ENCODE data around the gene CPSF4L.

Gene CPSF4L

DNA sequence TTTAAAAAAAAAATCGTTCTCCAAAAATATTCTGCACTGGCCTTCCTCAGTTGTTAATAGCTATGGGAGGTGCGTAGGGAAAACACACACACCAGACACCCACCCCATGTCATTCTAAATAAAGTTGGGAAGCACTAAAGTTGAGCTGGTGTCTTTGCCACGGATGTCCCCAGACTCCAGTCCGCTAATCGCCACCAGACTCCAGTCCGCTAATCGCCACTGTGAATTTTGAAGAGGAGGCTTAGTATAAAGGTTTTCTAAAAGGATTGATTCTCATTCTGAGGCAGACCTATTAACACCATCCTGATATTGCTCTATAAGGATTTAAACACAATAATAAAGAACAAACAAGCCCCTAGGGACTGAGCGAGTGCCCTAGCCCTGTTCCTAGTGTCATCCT is 22.7 kb upstream of the CPSF4L start:
- Mint-ChIP-seq H3K9me3 (no peaks in the 10 kb centered on the region), H3K4me3 (no peak overlapping the region), H3K27ac (no peak overlapping the region), H3K36me3 (ENCODE audit: low read depth) (no peaks in the 10 kb centered on the region), H3K4me1 (ENCODE audit: low read depth) (no peaks in the 10 kb centered on the region), H3K27me3 (ENCODE audit: low read depth) (no peaks in the 10 kb centered on the region)
- no peak for DNase-seq (ENCODE audit: low spot score)

DNA sequence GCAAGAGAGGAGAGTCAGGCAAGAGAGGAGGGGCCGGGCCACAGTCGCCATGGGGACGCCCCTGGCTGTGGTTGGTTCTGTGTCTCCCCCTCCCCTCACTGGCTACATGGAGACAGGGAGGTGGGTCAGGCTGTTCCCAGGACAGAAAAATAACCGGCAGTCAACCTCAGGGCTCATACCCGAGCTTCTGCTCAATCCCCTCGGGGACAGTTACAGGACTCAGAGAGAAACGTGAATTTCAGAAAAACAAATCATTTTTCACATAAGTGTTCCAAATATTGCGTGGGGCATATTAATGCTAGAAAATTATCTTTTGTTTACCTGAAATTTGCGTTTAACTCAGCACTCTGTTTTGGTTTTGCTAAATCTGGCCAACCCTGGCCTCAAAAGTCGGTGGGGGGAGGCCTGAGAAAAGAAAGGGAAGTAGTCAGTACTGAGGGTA is 22.2 kb upstream of the CPSF4L start:
- DNase-seq (ENCODE audit: low spot score) = no peak
- H3K27me3 Mint-ChIP-seq (ENCODE audit: low read depth) = no peaks in the 10 kb centered on the region
- H3K4me3 Mint-ChIP-seq = no peak overlapping the region
- H3K9me3 Mint-ChIP-seq = no peaks in the 10 kb centered on the region
- no peak overlapping the region for H3K27ac Mint-ChIP-seq
- no peaks in the 10 kb centered on the region for H3K4me1 Mint-ChIP-seq (ENCODE audit: low read depth)
- H3K36me3 Mint-ChIP-seq (ENCODE audit: low read depth) = no peaks in the 10 kb centered on the region

- Mint-ChIP-seq H3K36me3 (ENCODE audit: low read depth) (no peaks in the 10 kb centered on the region), H3K27ac (no peak overlapping the region), H3K9me3 (no peaks in the 10 kb centered on the region), H3K27me3 (ENCODE audit: low read depth) (peaks cover 2% of the 10 kb centered on the region), H3K4me1 (ENCODE audit: low read depth) (no peaks in the 10 kb centered on the region), H3K4me3 (no peak overlapping the region)
- DNase-seq (ENCODE audit: low spot score) = no peak
Observed at GRCh38 chr17:73283250-73283649, 21.6 kb upstream of the CPSF4L start.

DNA sequence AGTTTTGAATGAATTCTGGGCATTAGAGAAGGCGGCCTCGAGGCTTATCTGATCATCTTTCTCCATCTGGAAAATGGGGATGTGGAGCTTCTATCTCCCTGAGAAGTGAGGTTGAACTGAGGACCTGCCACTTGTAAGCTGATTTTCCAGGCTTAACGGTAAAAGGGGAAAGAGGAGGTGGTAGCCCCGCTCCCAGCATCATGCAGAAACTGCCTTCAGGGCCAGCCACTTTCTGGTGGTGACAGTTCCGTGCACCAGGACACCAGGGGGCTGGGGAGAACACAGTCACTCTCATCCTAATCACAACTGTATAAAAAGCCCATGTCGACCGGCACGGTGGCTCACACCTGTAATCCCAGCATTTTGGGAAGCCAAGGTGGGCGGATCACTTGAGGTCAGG is 20.9 kb upstream of the CPSF4L start:
- Mint-ChIP-seq H3K27me3 (ENCODE audit: low read depth) (peaks cover 2% of the 10 kb centered on the region), H3K4me3 (no peak overlapping the region), H3K36me3 (ENCODE audit: low read depth) (no peaks in the 10 kb centered on the region), H3K27ac (no peak overlapping the region), H3K9me3 (no peaks in the 10 kb centered on the region), H3K4me1 (ENCODE audit: low read depth) (no peaks in the 10 kb centered on the region)
- no peak for DNase-seq (ENCODE audit: low spot score)

DNA sequence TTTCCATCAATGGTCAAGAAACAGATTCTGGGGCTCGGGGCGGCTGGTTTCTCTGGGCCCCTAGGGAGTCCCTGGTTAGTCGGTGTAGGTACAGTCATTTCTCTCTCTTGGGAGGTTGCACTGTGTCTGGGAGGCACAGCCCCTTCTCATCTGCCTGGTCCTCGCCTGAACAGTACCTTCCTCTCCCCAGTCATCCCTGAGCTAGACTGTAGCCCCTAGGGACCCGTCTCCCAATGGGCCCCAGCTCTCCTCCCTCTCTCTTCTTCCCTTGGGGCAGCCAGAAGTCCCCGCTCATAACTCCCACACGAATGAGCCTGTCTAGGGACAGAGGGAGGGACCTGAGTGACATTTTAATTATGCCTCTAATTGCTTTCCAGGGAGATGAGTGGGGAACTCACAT is 20.2 kb upstream of the CPSF4L start:
- Mint-ChIP-seq H3K4me1 (ENCODE audit: low read depth) (no peaks in the 10 kb centered on the region), H3K9me3 (no peaks in the 10 kb centered on the region), H3K27ac (no peak overlapping the region), H3K4me3 (no peak overlapping the region), H3K36me3 (ENCODE audit: low read depth) (no peaks in the 10 kb centered on the region), H3K27me3 (ENCODE audit: low read depth) (peaks cover 2% of the 10 kb centered on the region)
- DNase-seq (ENCODE audit: low spot score) = no peak

- DNase-seq (ENCODE audit: low spot score) = no peak
- Mint-ChIP-seq H3K4me3 (no peak overlapping the region), H3K4me1 (ENCODE audit: low read depth) (no peaks in the 10 kb centered on the region), H3K36me3 (ENCODE audit: low read depth) (no peaks in the 10 kb centered on the region), H3K27ac (no peak overlapping the region), H3K9me3 (no peaks in the 10 kb centered on the region), H3K27me3 (ENCODE audit: low read depth) (peaks cover 2% of the 10 kb centered on the region)
Observed at GRCh38 chr17:73280191-73280590, 18.5 kb upstream of the CPSF4L start.

DNA sequence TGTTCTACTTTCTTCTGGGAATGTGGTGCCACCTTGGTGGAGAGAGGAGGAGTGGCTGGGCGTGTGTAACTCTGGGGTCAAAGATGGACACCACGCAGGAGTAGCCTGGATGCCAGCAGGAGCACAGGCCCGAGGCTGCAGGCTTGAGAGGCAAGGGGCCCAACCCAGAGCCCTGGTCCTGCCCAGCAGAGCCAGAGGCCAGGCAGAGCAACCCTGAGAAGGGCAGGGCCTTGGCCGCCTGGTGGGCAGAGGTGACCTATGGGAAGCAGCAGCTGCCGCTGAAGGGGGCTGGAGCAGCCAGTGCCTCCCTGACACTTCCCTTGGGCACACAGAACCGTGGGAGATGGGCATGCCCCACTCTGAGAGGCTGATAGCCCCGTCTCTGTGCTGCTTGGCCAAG is 18.0 kb upstream of the CPSF4L start:
- H3K9me3 Mint-ChIP-seq = no peaks in the 10 kb centered on the region
- DNase-seq (ENCODE audit: low spot score) = no peak
- H3K4me3 Mint-ChIP-seq = no peak overlapping the region
- no peak overlapping the region for H3K27ac Mint-ChIP-seq
- H3K36me3 Mint-ChIP-seq (ENCODE audit: low read depth) = no peaks in the 10 kb centered on the region
- peaks cover 2% of the 10 kb centered on the region for H3K27me3 Mint-ChIP-seq (ENCODE audit: low read depth)
- H3K4me1 Mint-ChIP-seq (ENCODE audit: low read depth) = no peaks in the 10 kb centered on the region

DNA sequence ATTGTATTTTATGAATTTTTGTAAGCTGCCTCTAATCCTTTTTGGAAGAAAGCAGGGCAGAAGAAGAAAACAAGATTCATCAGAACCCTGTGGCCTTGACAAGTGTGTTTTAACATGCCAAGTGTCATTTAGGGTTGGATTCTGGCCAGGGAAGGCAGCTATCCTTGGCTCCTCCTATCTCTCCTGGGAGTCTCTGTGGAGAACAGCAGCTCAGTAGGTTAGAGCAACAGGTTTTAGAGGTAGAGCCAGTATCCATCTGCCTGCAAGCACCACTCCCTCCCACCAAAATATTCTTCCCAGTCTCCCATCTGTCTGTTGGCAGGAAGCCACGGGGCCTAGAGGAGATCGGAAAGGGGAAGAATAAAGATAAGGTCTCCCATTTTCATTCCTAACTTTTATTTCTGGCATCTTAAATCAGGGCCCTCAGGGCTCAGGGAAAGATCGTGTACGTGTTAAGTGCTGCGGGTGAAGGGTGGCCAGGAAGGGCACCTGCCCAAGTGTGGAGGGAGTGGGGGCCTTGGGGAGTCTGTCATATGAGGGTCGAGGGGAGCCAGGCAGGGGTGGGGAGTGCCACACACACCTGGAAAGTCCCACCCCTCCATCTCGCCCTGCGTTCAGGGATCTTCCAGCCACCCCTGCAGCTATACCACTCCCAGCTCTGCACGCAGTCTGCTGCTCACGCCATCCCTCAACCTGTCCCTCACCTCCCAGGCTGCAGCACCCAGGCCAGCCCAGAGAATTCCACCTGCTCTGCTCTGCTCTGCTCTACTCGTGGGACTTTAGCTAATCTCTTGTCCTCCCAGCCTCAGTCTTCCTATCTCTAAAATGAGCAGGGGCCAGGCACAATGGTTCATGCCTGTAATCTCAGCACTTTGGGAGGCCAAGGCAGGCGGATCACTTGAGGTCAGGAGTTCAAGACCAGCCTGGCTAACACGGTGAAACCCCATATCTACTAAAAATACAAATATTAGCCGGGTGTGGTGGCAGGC is 17.1 kb upstream of the CPSF4L start:
- Mint-ChIP-seq H3K4me1 (ENCODE audit: low read depth) (no peaks in the 10 kb centered on the region), H3K36me3 (ENCODE audit: low read depth) (no peaks in the 10 kb centered on the region), H3K4me3 (no peak overlapping the region), H3K27ac (no peak overlapping the region), H3K9me3 (no peaks in the 10 kb centered on the region), H3K27me3 (ENCODE audit: low read depth) (peaks cover 2% of the 10 kb centered on the region)
- DNase-seq (ENCODE audit: low spot score) = no peak

GRCh38 chr17:73278049-73278464 is 16.4 kb upstream of the CPSF4L start:
- no peaks in the 10 kb centered on the region for H3K4me1 Mint-ChIP-seq (ENCODE audit: low read depth)
- no peak for DNase-seq (ENCODE audit: low spot score)
- H3K36me3 Mint-ChIP-seq (ENCODE audit: low read depth) = no peaks in the 10 kb centered on the region
- no peaks in the 10 kb centered on the region for H3K9me3 Mint-ChIP-seq
- H3K4me3 Mint-ChIP-seq = no peak overlapping the region
- peaks cover 2% of the 10 kb centered on the region for H3K27me3 Mint-ChIP-seq (ENCODE audit: low read depth)
- no peak overlapping the region for H3K27ac Mint-ChIP-seq

GRCh38 chr17:73274490-73274889 is 12.8 kb upstream of the CPSF4L start:
- no peaks in the 10 kb centered on the region for H3K9me3 Mint-ChIP-seq
- DNase-seq (ENCODE audit: low spot score) = no peak
- no peak overlapping the region for H3K4me3 Mint-ChIP-seq
- no peaks in the 10 kb centered on the region for H3K36me3 Mint-ChIP-seq (ENCODE audit: low read depth)
- no peaks in the 10 kb centered on the region for H3K4me1 Mint-ChIP-seq (ENCODE audit: low read depth)
- no peak overlapping the region for H3K27ac Mint-ChIP-seq
- peaks cover 2% of the 10 kb centered on the region for H3K27me3 Mint-ChIP-seq (ENCODE audit: low read depth)

DNA sequence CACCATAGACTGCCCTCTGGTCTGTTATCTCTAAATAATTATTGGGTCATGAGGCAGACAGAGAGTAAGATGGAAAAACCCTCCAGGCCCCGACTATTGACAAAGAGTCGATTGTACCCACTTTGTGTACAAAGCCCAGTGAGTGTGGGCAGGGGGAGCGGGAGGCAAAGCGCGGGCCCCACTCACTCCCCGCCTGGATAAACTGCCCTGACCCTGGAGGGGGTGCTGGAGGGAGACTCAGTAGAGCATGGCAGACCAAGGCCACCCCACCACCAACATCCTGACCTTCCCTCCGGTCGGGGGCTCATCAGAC is 11.2 kb upstream of the CPSF4L start:
- Mint-ChIP-seq H3K27me3 (ENCODE audit: low read depth) (no peaks in the 10 kb centered on the region), H3K4me1 (ENCODE audit: low read depth) (no peaks in the 10 kb centered on the region), H3K36me3 (ENCODE audit: low read depth) (no peaks in the 10 kb centered on the region), H3K4me3 (no peak overlapping the region), H3K9me3 (no peaks in the 10 kb centered on the region), H3K27ac (no peak overlapping the region)
- DNase-seq (ENCODE audit: low spot score) = no peak

- H3K9me3 Mint-ChIP-seq = no peaks in the 10 kb centered on the region
- no peak overlapping the region for H3K27ac Mint-ChIP-seq
- no peaks in the 10 kb centered on the region for H3K4me1 Mint-ChIP-seq (ENCODE audit: low read depth)
- no peaks in the 10 kb centered on the region for H3K36me3 Mint-ChIP-seq (ENCODE audit: low read depth)
- no peaks in the 10 kb centered on the region for H3K27me3 Mint-ChIP-seq (ENCODE audit: low read depth)
- DNase-seq (ENCODE audit: low spot score) = no peak
- no peak overlapping the region for H3K4me3 Mint-ChIP-seq
Observed at GRCh38 chr17:73271072-73271471, 9.4 kb upstream of the CPSF4L start.

DNA sequence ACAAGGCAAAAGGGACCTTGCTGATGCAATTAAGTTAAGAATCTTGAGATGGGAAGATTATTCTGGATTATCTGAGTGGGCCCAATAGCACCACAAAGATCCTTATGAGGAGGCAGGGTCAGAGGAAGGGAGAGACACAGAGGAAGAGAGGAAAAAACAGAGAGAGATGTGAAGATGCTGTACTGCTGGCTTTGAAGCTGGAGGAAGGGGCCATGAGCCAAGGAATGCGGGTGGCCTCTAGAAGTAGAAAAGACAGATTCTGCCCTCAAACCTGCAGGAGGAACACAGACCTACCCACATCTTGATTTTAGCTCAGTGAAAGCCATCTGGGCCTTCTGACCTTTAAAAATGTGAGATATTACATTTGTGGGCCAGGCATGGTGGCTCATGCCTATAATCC is 8.1 kb upstream of the CPSF4L start:
- H3K27ac Mint-ChIP-seq = no peak overlapping the region
- H3K4me1 Mint-ChIP-seq (ENCODE audit: low read depth) = no peaks in the 10 kb centered on the region
- no peaks in the 10 kb centered on the region for H3K27me3 Mint-ChIP-seq (ENCODE audit: low read depth)
- H3K4me3 Mint-ChIP-seq = no peak overlapping the region
- no peak for DNase-seq (ENCODE audit: low spot score)
- H3K9me3 Mint-ChIP-seq = no peaks in the 10 kb centered on the region
- H3K36me3 Mint-ChIP-seq (ENCODE audit: low read depth) = no peaks in the 10 kb centered on the region

DNA sequence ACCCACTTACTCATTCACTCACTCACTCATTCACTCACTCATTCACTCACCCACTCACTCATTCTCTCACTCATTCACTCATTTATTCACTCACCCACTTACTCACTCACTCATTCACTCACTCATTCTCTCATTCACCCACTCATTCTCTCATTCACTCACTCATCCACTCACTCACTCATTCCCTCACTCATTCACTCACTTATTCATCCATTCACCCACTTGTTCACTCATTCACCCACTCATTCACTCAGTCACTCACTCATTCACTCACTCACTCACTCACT is 7.6 kb upstream of the CPSF4L start:
- H3K27ac Mint-ChIP-seq = no peak overlapping the region
- DNase-seq (ENCODE audit: low spot score) = no peak
- H3K9me3 Mint-ChIP-seq = no peaks in the 10 kb centered on the region
- no peaks in the 10 kb centered on the region for H3K36me3 Mint-ChIP-seq (ENCODE audit: low read depth)
- no peaks in the 10 kb centered on the region for H3K4me1 Mint-ChIP-seq (ENCODE audit: low read depth)
- no peaks in the 10 kb centered on the region for H3K27me3 Mint-ChIP-seq (ENCODE audit: low read depth)
- no peak overlapping the region for H3K4me3 Mint-ChIP-seq

Data from T-helper 2 cell treated with Interferon-gamma antibody and Interleukin-4, amounts not matched to agents 5 μg/mL and 100 μg/mL, for 36 hours (primary cell).